ENCODE measurements around the gene ENOPH1.
"Not testable (repeated sequence)": the region's sequence is repeated elsewhere in the genome, so short reads cannot be mapped to it uniquely, and the experiment has no call there.

Gene ENOPH1

GRCh38 chr4:82473621-82474164 is 43.3 kb downstream of the ENOPH1 start:
- DNase-seq (ENCODE audit: low spot score) = no peak

DNA sequence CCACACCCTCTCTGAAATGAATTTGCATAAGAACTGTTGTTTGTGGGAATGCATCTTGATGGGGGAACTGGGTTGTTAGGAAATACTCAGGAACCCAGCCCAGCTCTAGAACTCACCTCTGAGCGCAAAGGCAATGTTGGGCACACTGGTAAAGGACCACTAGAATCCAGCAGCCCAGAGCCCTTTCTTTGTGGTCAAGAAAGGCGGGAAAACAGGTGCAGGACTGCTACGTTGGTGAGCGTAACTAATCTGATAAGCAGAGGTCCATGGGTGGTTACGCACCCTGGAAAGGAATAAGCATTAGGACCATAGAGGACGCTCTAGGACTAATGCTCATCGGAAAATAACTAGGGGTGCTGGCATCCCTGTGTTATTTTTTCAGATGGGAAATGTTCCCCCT is 45.5 kb downstream of the ENOPH1 start:
- DNase-seq (ENCODE audit: low spot score) = not testable (repeated sequence)

- not testable (repeated sequence) for DNase-seq (ENCODE audit: low spot score)
Measured at GRCh38 chr4:82477469-82477868, 47.1 kb downstream of the ENOPH1 start.

DNA sequence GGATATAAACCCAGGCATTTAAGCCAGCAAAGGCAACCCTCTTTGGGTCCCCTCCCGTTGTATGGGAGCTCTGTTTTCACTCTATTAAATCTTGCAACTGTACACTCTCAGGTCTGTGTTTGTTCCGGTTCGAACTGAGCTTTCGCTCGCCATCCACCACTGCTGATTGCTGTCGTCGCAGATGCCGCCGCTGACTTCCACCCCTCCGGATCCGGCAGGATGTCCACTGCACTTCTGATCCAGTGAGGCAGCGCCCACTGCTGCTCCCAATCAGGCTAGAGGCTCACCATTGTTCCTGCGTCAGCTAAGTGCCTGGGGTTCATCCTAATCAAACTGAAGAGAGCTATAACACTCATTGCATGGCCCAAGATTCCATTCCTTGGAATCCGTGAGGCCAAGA is 49.2 kb downstream of the ENOPH1 start:
- DNase-seq (ENCODE audit: low spot score) = no peak

- DNase-seq (ENCODE audit: low spot score) = no peak
Measured at GRCh38 chr4:82480771-82481505, 50.5 kb downstream of the ENOPH1 start.

- no peak for DNase-seq (ENCODE audit: low spot score)
Measured at GRCh38 chr4:82481506-82481840, 51.1 kb downstream of the ENOPH1 start.

DNA sequence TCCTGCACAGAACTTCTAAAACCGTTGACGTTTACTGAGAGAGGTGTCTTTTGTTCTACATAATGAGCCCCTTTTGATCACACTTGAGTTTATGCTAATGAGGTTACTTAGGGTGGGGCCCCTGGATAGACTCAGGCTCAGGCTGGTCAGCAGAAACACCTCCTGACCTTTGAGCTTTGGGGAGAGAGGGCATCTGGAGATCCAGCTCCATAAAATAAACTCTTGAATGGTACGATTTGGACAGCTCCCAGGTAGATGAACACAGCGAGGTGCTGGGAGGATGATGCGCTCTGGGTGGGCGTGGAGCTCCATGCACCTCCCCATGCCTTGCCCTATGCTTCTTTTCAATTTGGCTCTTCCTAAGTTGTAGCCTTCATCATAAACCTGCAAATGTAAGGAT is 52.0 kb downstream of the ENOPH1 start:
- no peak for DNase-seq (ENCODE audit: low spot score)

- no peak for DNase-seq (ENCODE audit: low spot score)
Measured at GRCh38 chr4:82484996-82485783, 54.8 kb downstream of the ENOPH1 start.

DNA sequence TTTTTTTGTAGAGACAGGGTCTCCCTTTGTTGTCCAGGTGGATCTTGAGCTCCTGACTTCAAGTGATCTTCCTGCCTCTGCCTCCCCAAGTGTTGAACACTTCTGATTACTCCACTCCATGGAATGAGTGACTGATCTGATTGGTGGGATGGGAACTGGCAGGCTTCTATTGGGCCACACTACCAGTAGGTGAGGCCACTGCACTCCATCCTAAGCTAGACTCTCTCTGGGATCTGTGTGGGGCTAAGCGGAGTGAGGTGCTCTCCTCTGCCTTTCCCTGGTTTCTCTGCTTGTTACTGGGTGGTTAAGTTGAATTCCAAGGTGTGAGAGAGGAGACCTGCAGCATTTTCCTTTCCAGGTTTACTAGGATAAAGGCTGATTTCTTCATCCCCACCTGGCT is 58.7 kb downstream of the ENOPH1 start:
- DNase-seq (ENCODE audit: low spot score) = no peak

DNA sequence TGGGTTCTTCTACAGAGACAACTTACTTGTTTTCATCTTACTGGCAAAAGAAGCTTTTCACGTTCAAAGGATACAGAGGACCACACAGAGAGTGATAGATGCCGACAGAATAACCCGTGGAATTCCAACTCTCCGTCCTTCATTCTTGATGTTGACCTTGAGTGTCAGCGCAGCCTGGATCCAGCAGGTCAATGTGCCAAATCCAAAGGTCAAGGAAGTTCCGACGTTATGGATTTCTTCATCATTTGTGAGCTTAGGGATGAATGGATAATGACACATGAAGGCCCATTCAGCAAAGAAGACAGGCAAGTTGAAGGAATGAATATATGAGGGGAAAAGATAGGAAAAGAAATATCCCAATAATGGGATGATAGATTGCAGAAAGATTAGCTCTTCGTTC is 59.6 kb downstream of the ENOPH1 start:
- no peak for DNase-seq (ENCODE audit: low spot score)

GRCh38 chr4:82491251-82491960 is 61.0 kb downstream of the ENOPH1 start:
- no peak for DNase-seq (ENCODE audit: low spot score)

DNA sequence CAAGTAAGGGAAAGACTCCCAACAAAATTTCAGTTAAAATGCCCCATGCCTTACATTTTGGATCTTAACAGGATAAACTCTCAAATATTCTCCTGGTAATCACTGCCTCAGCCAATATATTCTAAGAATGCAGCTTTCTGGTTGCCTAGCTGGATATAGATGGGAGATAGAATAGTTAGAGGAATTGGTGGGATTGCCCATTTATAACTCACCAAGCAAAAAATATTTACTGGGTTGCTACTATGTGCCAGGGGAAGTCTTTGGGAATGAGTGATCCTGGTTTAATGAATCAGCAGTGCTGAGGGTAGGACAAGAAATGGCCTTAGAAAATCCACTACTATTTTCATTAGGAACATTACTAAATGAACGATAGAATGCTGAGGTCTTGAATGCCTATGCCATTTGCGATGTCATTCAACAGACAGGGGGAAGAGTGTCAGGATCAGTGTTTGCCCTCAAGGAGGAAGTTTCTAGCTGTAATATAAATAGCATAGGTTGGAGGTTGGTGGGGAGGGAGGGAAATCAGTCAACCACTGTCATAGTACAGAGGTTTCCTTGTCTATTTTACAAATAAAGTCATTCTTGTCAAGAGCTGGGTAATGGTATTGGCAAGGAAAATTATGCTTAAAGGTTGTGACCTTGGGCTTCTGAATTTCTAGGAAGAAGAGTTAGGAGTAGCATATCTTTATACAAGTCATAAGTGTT is 63.5 kb downstream of the ENOPH1 start:
- no peak for DNase-seq (ENCODE audit: low spot score)

- no peak for DNase-seq (ENCODE audit: low spot score)
Measured at GRCh38 chr4:82495666-82496065, 65.3 kb downstream of the ENOPH1 start.

DNA sequence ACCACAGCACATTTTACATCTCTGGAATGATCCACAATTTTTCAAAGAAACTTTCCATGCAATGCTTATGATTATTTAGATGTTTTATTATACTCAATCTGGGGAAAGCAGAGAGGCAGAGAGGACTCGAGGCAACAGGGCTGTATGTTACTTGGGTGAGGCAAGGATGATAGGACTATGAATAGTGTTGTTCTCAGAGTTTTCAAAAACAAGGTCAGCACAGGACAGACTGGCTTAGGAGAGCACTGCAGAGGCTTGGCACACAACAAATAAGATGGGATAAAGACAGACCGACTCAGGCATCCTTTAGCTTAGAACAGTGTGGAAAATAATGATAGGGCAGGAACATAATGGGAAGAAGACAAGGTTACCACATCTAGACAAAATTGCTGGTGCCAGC is 66.0 kb downstream of the ENOPH1 start:
- no peak for DNase-seq (ENCODE audit: low spot score)

DNA sequence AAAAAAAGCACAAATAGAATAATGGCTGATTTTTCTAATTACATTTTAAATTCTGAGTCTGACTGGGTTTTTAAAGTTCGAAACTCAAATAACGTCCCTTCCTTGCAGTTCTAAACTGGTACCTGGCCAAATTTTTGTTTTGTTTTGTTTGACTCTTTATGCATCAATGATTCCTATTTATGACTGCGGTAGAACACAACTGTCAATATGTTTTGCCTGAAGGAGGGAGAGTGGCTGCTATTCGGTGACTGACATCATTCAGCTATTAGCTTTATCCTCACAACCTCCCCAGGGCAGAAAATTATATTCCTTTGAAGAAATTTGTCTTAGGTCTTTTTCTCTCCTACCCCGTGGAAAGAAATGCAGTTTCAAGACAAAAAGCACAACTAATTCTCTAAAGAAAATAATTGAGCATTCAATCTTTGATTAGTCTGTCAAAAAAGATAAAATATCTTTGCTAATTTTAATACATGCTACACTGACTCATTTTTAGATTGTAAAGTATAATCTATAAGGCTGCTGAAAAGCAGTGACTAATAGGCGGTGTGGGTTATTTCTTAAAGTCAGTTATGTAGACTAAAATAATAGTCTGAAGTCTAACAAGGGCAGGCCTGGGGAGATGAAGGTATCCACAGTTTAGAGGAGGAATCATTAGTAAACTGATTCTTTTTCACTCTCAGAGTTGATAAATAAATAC is 69.5 kb downstream of the ENOPH1 start:
- no peak for DNase-seq (ENCODE audit: low spot score)

DNA sequence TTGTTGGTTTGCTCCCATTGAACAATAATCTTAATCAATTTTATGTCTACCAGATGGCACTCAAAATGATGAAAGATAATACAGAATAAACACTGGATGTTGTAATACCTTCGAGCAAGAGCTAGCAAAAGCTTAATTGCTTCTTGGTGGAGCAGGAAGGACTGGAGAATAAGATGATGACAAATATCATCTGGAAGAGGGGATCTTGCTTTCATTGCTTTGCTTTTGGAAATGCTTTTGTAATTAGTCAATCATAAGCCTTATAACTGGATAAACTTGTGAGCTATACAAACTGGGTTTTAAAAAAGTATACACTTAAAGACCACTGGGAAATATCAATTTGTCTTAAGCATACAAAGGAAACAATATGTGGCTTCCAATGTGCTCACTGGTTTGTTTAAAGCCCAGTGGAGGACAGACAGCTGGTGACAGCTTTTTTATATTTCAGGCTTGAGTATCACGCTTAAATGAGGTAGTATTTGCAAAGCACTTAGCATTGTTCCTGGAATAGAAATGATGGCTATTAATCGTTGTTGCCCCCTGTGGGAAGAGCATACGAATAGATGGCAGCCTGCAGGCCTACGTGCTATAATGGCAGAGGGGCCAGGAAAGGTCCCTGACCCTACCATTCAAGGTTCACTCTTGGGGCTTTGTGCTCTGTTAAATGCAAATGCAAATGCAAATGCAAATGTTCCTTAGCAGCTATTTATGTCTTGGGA is 70.2 kb downstream of the ENOPH1 start:
- no peak for DNase-seq (ENCODE audit: low spot score)

- DNase-seq (ENCODE audit: low spot score) = no peak
Measured at GRCh38 chr4:82501154-82501442, 70.7 kb downstream of the ENOPH1 start.

- DNase-seq (ENCODE audit: low spot score) = no peak
Measured at GRCh38 chr4:82508011-82508410, 77.6 kb downstream of the ENOPH1 start.

DNA sequence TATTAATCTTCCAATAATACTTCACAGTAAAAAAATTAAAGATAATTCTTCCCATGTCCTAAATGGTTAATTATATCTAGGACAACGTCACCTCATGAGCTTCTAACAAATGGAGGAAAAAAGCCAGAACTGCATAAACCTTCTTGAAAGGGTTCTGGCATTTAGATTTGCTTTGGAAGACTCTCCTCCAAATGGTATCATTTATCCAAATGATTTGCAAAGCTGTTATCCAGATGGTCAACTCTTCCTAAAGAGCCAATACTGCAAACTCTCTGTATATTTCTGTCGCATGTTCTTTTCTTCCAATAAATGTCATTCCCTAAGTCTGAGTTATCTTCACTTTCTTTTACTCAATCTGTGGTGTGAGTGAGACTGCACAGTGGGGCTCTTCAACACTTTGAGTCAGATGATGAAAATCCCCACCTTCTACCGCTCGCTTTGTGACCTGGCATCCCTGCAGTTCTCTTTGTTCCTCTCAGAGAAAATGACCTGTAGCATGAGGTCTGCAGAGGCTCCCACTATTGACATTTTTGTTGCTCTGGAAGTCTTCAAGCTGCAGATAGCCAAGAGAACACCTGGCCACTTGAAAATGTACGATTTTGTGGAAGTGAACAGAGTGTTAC is 78.5 kb downstream of the ENOPH1 start:
- no peak for DNase-seq (ENCODE audit: low spot score)

DNA sequence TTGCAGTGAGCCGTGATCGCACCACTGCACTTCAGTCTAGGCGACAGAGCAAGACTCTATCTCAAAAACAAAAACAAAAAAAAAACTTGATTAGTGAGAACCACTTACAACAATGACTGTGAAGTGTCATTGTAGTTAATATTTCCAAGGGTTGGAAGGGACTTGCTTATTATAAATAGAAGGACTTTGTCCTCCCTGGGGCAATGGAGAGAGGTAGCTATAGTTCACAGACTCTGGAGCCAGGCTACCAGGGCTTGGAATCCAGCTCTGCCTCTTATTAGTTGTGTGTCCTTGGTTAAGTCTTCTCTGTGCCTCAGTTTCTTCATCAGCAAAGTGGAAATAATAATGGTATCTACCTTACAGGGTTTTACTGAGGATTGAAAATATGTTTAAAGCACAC is 79.8 kb downstream of the ENOPH1 start:
- no peak for DNase-seq (ENCODE audit: low spot score)

All from kidney capillary endothelial cell (primary cell).